A549 (cell line): ENCODE measurements around the gene HPRT1. TPM values are rescaled to one million over a fixed set of nuclear protein-coding genes. Genes with fewer than 3 reads are reported as not detected.

Experiments
- ATAC-seq, 2 experiments: fragments of 200-7000 bp in 1 of 2; fragments of >200 bp in 1 of 2; cut with Nextera tagmentation in 1 of 2; cut with Tn5 transposase in 1 of 2; 3 replicates each; pipeline versions ENCODE4 v1.8.0 to v1.9.1; 2018 to 2020; ENCODE audit warnings: mild to moderate bottlenecking in 1 of 2, moderate library complexity in 1 of 2
- CTCF ChIA-PET: fragments of 300-600 bp; sonication (Branson Sonifier 250); formaldehyde crosslinking; extraction: SDS; loops from one replicate; lab custom pipeline; 2021; ENCODE audit warnings: antibody characterized with exemption, inconsistent platforms; lab: Yijun Ruan, JAX
- POLR2A ChIA-PET: fragments of 350-600 bp; formaldehyde crosslinking; extraction: SDS; loops from one replicate; lab custom pipeline; 2021; ENCODE audit warnings: antibody characterized with exemption, inconsistent platforms; lab: Yijun Ruan, JAX
- DNase-seq, 2 experiments: peaks; one replicate each; pipeline versions ENCODE4 v3.0.0 to v3.0.0-alpha.2; 2011 to 2016; ENCODE audit warnings: low read depth in 1 of 2, low spot score in 1 of 2
- FAIRE-seq: peaks from 2 replicates; lab custom pipeline; 2011; peaks lifted over from hg19 to GRCh38; lab: Jason Lieb, UNC
- H3K27ac ChIP-seq, 2 experiments: fragments of >200 bp; sonication (Bioruptor Twin); formaldehyde crosslinking; 3 replicates each; pipeline ENCODE4 v1.5.1; 2016 to 2017
- H3K4me1 ChIP-seq: fragments of >200 bp; sonication (Bioruptor Twin); formaldehyde crosslinking; 3 replicates; pipeline ENCODE4 v1.6.1; 2016
- H3K4me2 ChIP-seq: fragments of >200 bp; sonication (Bioruptor Twin); formaldehyde crosslinking; 3 replicates; pipeline ENCODE4 v1.6.1; 2016
- H3K4me3 ChIP-seq: fragments of >200 bp; sonication (Bioruptor Twin); formaldehyde crosslinking; 3 replicates; pipeline ENCODE4 v1.5.1; 2016
- H3K9me3 ChIP-seq: fragments of >200 bp; sonication (Bioruptor Twin); formaldehyde crosslinking; 3 replicates; pipeline ENCODE4 v1.6.1; 2016
- ATOH8 ChIP-seq: fragments of 250-450 bp; sonication (Bioruptor Pico); IDR thresholded peaks from 2 replicates; pipeline ENCODE4 v1.5.0; 2020; ENCODE audit warnings: low read depth, mild to moderate bottlenecking, moderate library complexity
- BHLHE40 ChIP-seq: IDR thresholded peaks from 2 replicates; pipeline ENCODE4 v1.6.1; 2012; ENCODE audit warnings: low read depth, low read length, inconsistent platforms
- CBX2 ChIP-seq: fragments of 200-600 bp; sonication (generic); IDR thresholded peaks from 2 replicates; pipeline ENCODE4 v1.6.1; 2016; ENCODE audit warnings: low read depth, mild to moderate bottlenecking, borderline replicate concordance
- CEBPB ChIP-seq, 2 experiments: fragments of >200 bp in 1 of 2; sonication (Bioruptor Twin) in 1 of 2; formaldehyde crosslinking in 1 of 2; IDR thresholded peaks; 2 replicates each; pipeline ENCODE4 v1.6.1; 2012 to 2016
- CHD4 ChIP-seq: fragments of 200-600 bp; sonication (generic); IDR thresholded peaks from 2 replicates; pipeline ENCODE4 v1.6.1; 2016; ENCODE audit warnings: antibody characterized with exemption, mild to moderate bottlenecking, borderline replicate concordance
- EHF ChIP-seq: fragments of 250-450 bp; sonication (Bioruptor Pico); IDR thresholded peaks from 2 replicates; pipeline ENCODE4 v1.5.0; 2020; ENCODE audit warnings: mild to moderate bottlenecking
- EHMT2 ChIP-seq: fragments of 200-600 bp; sonication (generic); IDR thresholded peaks from 2 replicates; pipeline ENCODE4 v1.6.1; 2016; ENCODE audit warnings: antibody characterized with exemption, low read depth, mild to moderate bottlenecking, moderate library complexity
- FOSB ChIP-seq: fragments of 250-450 bp; sonication (Bioruptor Pico); IDR thresholded peaks from 2 replicates; pipeline ENCODE4 v1.5.0; 2020; ENCODE audit warnings: mild to moderate bottlenecking, moderate library complexity
- FOSL2 ChIP-seq, 2 experiments: fragments of 450-650 bp in 1 of 2; fragments of >200 bp in 1 of 2; sonication (Bioruptor Twin) in 1 of 2; formaldehyde crosslinking; IDR thresholded peaks; 2 replicates each; pipeline versions ENCODE4 v1.5.0 to v1.6.1; 2016 to 2020; ENCODE audit warnings: mild to moderate bottlenecking in 1 of 2, moderate library complexity in 1 of 2
- HES2 ChIP-seq: fragments of >200 bp; sonication (Bioruptor Twin); formaldehyde crosslinking; IDR thresholded peaks from 2 replicates; pipeline ENCODE4 v1.6.1; 2016
- HMGXB4 ChIP-seq: fragments of 250-450 bp; sonication (Bioruptor Pico); IDR thresholded peaks from 2 replicates; pipeline ENCODE4 v1.5.0; 2021; ENCODE audit warnings: mild to moderate bottlenecking, moderate library complexity, borderline replicate concordance
- JUNB ChIP-seq: fragments of >200 bp; sonication (Bioruptor Twin); formaldehyde crosslinking; IDR thresholded peaks from 2 replicates; pipeline ENCODE4 v1.6.1; 2016
- MAFK ChIP-seq: fragments of 450-650 bp; IDR thresholded peaks from 2 replicates; pipeline ENCODE4 v1.6.1; 2014; ENCODE audit not compliant: partially characterized antibody
- MAX ChIP-seq: IDR thresholded peaks from 2 replicates; pipeline ENCODE4 v1.6.1; 2012
- MYC ChIP-seq: IDR thresholded peaks from 2 replicates; pipeline ENCODE4 v1.6.1; 2012; ENCODE audit warnings: mild to moderate bottlenecking, inconsistent platforms, low read length, improper control_type of control experiment, borderline replicate concordance
- NPAS2 ChIP-seq: fragments of 250-450 bp; sonication (Bioruptor Pico); IDR thresholded peaks from 2 replicates; pipeline ENCODE4 v1.8.0; 2022; ENCODE audit warnings: mild to moderate bottlenecking, moderate library complexity, borderline replicate concordance
- NR3C1 ChIP-seq: fragments of >200 bp; sonication (Bioruptor Twin); formaldehyde crosslinking; IDR thresholded peaks from 3 replicates; pipeline ENCODE4 v1.6.1; 2017
- PHF8 ChIP-seq: fragments of 200-600 bp; sonication (generic); IDR thresholded peaks from 2 replicates; pipeline ENCODE4 v1.6.1; 2016; ENCODE audit warnings: low read depth, mild to moderate bottlenecking, antibody characterized with exemption, moderate library complexity, borderline replicate concordance
- RCOR1 ChIP-seq: fragments of 150-350 bp; IDR thresholded peaks from 2 replicates; pipeline ENCODE4 v1.6.1; 2014; ENCODE audit warnings: antibody characterized with exemption, low read length, low read depth
- REST ChIP-seq: fragments of 200-600 bp; sonication (generic); IDR thresholded peaks from 2 replicates; pipeline ENCODE4 v1.6.1; 2016; ENCODE audit warnings: antibody characterized with exemption, mild to moderate bottlenecking, moderate library complexity
- RFX5 ChIP-seq: fragments of 450-650 bp; IDR thresholded peaks from 2 replicates; pipeline ENCODE4 v1.7.1; 2014; ENCODE audit warnings: antibody characterized with exemption, mild to moderate bottlenecking, moderate library complexity
- SMC3 ChIP-seq: fragments of >200 bp; sonication (Bioruptor Twin); formaldehyde crosslinking; IDR thresholded peaks from 3 replicates; pipeline ENCODE4 v1.6.1; 2018; ENCODE audit warnings: inconsistent platforms
- TFCP2L1 ChIP-seq: fragments of 250-450 bp; sonication (Bioruptor Pico); IDR thresholded peaks from 2 replicates; pipeline ENCODE4 v1.5.0; 2021; ENCODE audit warnings: mild to moderate bottlenecking
- USF2 ChIP-seq: fragments of 450-650 bp; IDR thresholded peaks from 2 replicates; pipeline ENCODE4 v1.6.1; 2014; ENCODE audit warnings: antibody characterized with exemption
- ZFP36 ChIP-seq: fragments of 450-650 bp; IDR thresholded peaks from 2 replicates; pipeline ENCODE4 v1.6.1; 2014; ENCODE audit warnings: borderline replicate concordance; ENCODE audit not compliant: partially characterized antibody
- ZNF302 ChIP-seq: fragments of 250-450 bp; sonication (Bioruptor Pico); IDR thresholded peaks from 2 replicates; pipeline ENCODE4 v1.9.0; 2021; ENCODE audit warnings: inconsistent platforms, mild to moderate bottlenecking, moderate library complexity
- WGBS: methylation state at CpG from one replicate; pipeline ENCODE4 v1.1.6; 2017; ENCODE audit errors: missing lambda C conversion rate; 5-methylcytosine and 5-hydroxymethylcytosine counted together
- polyA plus RNA-seq, 4 experiments: library from polyadenylated mRNA; depleted of rRNA in 3 of 4; stranded (reverse); fragments of >200 nt; fragmentation: RNase III in 1 of 4; extraction: RNeasy Plus Mini Kit Qiagen cat#74134 plus additional on column Dnase treatment in 1 of 4; gene quantifications; 2 replicates in 3 of 4; 3 replicates in 1 of 4; pipeline ENCODE4 v1.2.3, GENCODE V29; 2011 to 2017

Gene HPRT1
- polyA plus RNA-seq, 2 of the 4 experiments (the other 2 are of a cell fraction): 96.6 to 97.4 TPM

GRCh38 chrX:134472041-134472440, 12.1 kb downstream of the HPRT1 start:
- CTCF ChIA-PET: no interaction called here
- no peak for ATAC-seq
- Histone ChIP-seq H3K27ac (no peak overlapping the region), H3K9me3 (no peaks in the 10 kb centered on the region), H3K4me3 (no peak overlapping the region), H3K4me1 (0 out of 3 replicates have a peak, but pooled peaks cover 3% of the 10 kb centered on the region), H3K4me2 (no peak overlapping the region)
- FAIRE-seq: no peak
- TF ChIP-seq PHF8 (no peak), ATOH8 (CRISPR knock-in tag) (no peak), RCOR1 (no peak), EHF (CRISPR knock-in tag) (no peak), TFCP2L1 (CRISPR knock-in tag) (no peak), FOSL2 (IDR thresholded peaks at IDR 0.05) (no peak), FOSL2 (CRISPR knock-in tag; IDR thresholded peaks at IDR 0.05) (no peak), FOSB (CRISPR knock-in tag) (no peak), CBX2 (no peak), ZFP36 (no peak), RFX5 (no peak), HES2 (no peak), REST (no peak), NPAS2 (CRISPR knock-in tag) (no peak), USF2 (no peak), JUNB (no peak)
- WGBS: 93% methylated on average over 6 of the region's 6 CpGs
- POLR2A ChIA-PET: no interaction called here
- no peak for DNase-seq

GRCh38 chrX:134476284-134476683, 16.3 kb downstream of the HPRT1 start:
- WGBS: 95% methylated on average over 1 of the region's 1 CpG
- Histone ChIP-seq H3K9me3 (no peaks in the 10 kb centered on the region), H3K27ac (no peak overlapping the region), H3K4me1 (no peaks in the 10 kb centered on the region), H3K4me2 (no peak overlapping the region), H3K4me3 (no peak overlapping the region)
- TF ChIP-seq MAX (no peak), MAFK (no peak), MYC (no peak), FOSB (CRISPR knock-in tag) (no peak), ZFP36 (no peak), NPAS2 (CRISPR knock-in tag) (no peak), CEBPB (IDR thresholded peaks at IDR 0.05) (no peak), HES2 (no peak), HMGXB4 (CRISPR knock-in tag) (no peak), PHF8 (no peak), SMC3 (no peak), BHLHE40 (no peak), RFX5 (no peak), NR3C1 (no peak), ZNF302 (no peak), ATOH8 (CRISPR knock-in tag) (no peak), CHD4 (no peak), EHMT2 (no peak)
- FAIRE-seq (no peak), DNase-seq (no peak), ATAC-seq (no peak)
- ChIA-PET CTCF (no interaction called here), POLR2A (no interaction called here)
